Neural cell (in vitro differentiated cells): Measurements from ENCODE around the gene CDHR5.

ENCODE experiments used
- EP300 ChIP-seq: fragments of 450-650 bp; conservative IDR thresholded peaks from 2 replicates; pipeline ENCODE4 v1.6.1; 2014; ENCODE audit warnings: antibody characterized with exemption, mild to moderate bottlenecking, moderate library complexity; ENCODE audit not compliant: poor library complexity, severe bottlenecking
- POLR2AphosphoS5 ChIP-seq: IDR thresholded peaks from 2 replicates; pipeline ENCODE4 v1.6.1; 2012
- TF ChIP-seq, protein P1 (sequence below): IDR thresholded peaks from 2 replicates; pipeline ENCODE4 v1.6.1; 2012; ENCODE audit warnings: borderline replicate concordance
- TF ChIP-seq, protein P2 (sequence below): fragments of 450-650 bp; IDR thresholded peaks from 2 replicates; pipeline ENCODE4 v1.5.1; 2014; ENCODE audit warnings: antibody characterized with exemption, mild to moderate bottlenecking, moderate library complexity; ENCODE audit not compliant: poor library complexity, severe bottlenecking

DNA sequence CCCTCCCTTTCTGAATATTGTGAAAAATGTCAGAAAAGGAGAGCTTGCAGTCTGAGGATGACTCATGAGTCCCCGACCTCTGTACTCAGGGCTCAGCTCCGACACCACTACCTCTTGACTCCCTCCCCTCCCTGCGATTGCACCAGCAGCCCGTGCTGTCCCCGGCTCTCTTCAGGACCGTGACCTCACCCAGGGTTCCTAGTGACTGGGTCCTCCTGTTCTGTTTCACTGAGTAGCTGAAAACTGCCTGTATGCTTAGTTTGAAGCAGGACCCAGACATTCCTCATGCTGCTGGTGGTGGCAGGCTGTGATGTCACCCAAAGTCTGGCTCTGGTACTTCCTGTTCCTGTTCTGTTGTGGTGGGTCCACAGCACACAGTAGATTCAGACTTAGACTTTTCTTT lies 36.8 kb downstream of the CDHR5 start:
- TF ChIP-seq, protein P1, sequence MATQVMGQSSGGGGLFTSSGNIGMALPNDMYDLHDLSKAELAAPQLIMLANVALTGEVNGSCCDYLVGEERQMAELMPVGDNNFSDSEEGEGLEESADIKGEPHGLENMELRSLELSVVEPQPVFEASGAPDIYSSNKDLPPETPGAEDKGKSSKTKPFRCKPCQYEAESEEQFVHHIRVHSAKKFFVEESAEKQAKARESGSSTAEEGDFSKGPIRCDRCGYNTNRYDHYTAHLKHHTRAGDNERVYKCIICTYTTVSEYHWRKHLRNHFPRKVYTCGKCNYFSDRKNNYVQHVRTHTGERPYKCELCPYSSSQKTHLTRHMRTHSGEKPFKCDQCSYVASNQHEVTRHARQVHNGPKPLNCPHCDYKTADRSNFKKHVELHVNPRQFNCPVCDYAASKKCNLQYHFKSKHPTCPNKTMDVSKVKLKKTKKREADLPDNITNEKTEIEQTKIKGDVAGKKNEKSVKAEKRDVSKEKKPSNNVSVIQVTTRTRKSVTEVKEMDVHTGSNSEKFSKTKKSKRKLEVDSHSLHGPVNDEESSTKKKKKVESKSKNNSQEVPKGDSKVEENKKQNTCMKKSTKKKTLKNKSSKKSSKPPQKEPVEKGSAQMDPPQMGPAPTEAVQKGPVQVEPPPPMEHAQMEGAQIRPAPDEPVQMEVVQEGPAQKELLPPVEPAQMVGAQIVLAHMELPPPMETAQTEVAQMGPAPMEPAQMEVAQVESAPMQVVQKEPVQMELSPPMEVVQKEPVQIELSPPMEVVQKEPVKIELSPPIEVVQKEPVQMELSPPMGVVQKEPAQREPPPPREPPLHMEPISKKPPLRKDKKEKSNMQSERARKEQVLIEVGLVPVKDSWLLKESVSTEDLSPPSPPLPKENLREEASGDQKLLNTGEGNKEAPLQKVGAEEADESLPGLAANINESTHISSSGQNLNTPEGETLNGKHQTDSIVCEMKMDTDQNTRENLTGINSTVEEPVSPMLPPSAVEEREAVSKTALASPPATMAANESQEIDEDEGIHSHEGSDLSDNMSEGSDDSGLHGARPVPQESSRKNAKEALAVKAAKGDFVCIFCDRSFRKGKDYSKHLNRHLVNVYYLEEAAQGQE: no peak
- TF ChIP-seq, protein P2, sequence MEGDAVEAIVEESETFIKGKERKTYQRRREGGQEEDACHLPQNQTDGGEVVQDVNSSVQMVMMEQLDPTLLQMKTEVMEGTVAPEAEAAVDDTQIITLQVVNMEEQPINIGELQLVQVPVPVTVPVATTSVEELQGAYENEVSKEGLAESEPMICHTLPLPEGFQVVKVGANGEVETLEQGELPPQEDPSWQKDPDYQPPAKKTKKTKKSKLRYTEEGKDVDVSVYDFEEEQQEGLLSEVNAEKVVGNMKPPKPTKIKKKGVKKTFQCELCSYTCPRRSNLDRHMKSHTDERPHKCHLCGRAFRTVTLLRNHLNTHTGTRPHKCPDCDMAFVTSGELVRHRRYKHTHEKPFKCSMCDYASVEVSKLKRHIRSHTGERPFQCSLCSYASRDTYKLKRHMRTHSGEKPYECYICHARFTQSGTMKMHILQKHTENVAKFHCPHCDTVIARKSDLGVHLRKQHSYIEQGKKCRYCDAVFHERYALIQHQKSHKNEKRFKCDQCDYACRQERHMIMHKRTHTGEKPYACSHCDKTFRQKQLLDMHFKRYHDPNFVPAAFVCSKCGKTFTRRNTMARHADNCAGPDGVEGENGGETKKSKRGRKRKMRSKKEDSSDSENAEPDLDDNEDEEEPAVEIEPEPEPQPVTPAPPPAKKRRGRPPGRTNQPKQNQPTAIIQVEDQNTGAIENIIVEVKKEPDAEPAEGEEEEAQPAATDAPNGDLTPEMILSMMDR: no peak
- TF ChIP-seq EP300 (no peak), POLR2AphosphoS5 (no peak)
